NB4 (cell line): ENCODE results near the gene VASH2.
"Not testable (repeated sequence)": the region's sequence is repeated elsewhere in the genome, so short reads cannot be mapped to it uniquely, and the experiment has no call there.

Experiments used
- MYC ChIP-seq: IDR thresholded peaks from 2 replicates; pipeline ENCODE4 v1.6.1; 2011; ENCODE audit warnings: low read depth, low read length
- POLR2A ChIP-seq: IDR thresholded peaks from 2 replicates; pipeline ENCODE4 v1.6.1; 2011; ENCODE audit warnings: mild to moderate bottlenecking; ENCODE audit not compliant: insufficient read length; ENCODE audit errors: extremely low read depth
- TF ChIP-seq, protein P1 (sequence below): IDR thresholded peaks from one replicate; pipeline ENCODE4 v1.5.1; 2012; ENCODE audit warnings: low read depth, low read length
- TF ChIP-seq, protein P2 (sequence below): IDR thresholded peaks from 2 replicates; pipeline ENCODE4 v1.6.1; 2011; ENCODE audit warnings: low read depth, low read length

DNA sequence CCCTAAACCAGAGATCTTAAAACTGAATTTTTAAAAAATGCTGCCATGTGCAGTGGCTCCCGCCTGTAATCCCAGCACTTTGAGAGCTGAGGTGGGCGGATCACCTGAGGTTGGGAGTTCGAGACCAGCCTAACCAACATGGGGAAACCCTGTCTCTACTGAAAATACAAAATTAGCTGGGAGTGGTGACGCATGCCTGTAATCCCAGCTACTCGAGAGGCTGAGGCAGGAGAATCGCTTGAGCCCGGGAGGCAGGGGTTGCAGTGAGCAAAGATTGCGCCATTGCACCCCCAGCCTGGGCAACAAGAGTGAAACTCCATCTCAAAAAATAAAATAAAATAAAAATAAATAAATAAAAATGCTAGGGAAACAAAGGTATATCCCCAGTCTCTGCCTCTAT is 43.6 kb downstream of the VASH2 start:
- TF ChIP-seq, protein P1, sequence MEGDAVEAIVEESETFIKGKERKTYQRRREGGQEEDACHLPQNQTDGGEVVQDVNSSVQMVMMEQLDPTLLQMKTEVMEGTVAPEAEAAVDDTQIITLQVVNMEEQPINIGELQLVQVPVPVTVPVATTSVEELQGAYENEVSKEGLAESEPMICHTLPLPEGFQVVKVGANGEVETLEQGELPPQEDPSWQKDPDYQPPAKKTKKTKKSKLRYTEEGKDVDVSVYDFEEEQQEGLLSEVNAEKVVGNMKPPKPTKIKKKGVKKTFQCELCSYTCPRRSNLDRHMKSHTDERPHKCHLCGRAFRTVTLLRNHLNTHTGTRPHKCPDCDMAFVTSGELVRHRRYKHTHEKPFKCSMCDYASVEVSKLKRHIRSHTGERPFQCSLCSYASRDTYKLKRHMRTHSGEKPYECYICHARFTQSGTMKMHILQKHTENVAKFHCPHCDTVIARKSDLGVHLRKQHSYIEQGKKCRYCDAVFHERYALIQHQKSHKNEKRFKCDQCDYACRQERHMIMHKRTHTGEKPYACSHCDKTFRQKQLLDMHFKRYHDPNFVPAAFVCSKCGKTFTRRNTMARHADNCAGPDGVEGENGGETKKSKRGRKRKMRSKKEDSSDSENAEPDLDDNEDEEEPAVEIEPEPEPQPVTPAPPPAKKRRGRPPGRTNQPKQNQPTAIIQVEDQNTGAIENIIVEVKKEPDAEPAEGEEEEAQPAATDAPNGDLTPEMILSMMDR, result not testable (repeated sequence)
- not testable (repeated sequence) for TF ChIP-seq MYC, POLR2A
- TF ChIP-seq, protein P2, sequence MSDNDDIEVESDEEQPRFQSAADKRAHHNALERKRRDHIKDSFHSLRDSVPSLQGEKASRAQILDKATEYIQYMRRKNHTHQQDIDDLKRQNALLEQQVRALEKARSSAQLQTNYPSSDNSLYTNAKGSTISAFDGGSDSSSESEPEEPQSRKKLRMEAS, result not testable (repeated sequence)
